NCI-H2227 (cell line): ENCODE results near the gene LYRM1.
"Not testable (repeated sequence)": the region's sequence is repeated elsewhere in the genome, so short reads cannot be mapped to it uniquely, and the experiment has no call there.

ENCODE experiments used
- DNase-seq: peaks from one replicate; lab custom pipeline; 2025; ENCODE audit not compliant: unreplicated experiment; lab: John Stamatoyannopoulos, UW

Gene LYRM1

GRCh38 chr16:20973201-20973600 is 72.6 kb downstream of the LYRM1 start:
- not testable (repeated sequence) for DNase-seq
